Omental fat pad (tissue), 4 donors: Measurements from ENCODE around the gene NIBAN1. TPM values are rescaled to one million over a fixed set of nuclear protein-coding genes. Genes with fewer than 3 reads are reported as not detected.

Source experiments
- ATAC-seq: fragments of 150-250 bp; one replicate; pipeline ENCODE4 v1.9.1; 2016; ENCODE audit warnings: mild to moderate bottlenecking, moderate library complexity; ENCODE audit not compliant: low FRiP score
- DNase-seq: peaks from one replicate; pipeline ENCODE4 v3.0.0-alpha.2; 2019; ENCODE audit warnings: low spot score
- CTCF ChIP-seq, 3 donors: fragments of 450-650 bp; IDR thresholded peaks; one replicate each; pipeline ENCODE4 v1.5.1; 2016 to 2017; ENCODE audit warnings: antibody characterized with exemption in 3 of 3, mild to moderate bottlenecking in 3 of 3, moderate library complexity in 2 of 3
- total RNA-seq, 4 donors: library from RNA; depleted of rRNA; stranded (reverse); fragments of >200 nt; gene quantifications; one replicate each; pipeline ENCODE4 v1.1.0, GENCODE V29; 2016

The NIBAN1 gene
- total RNA-seq, 4 donors from 2014 or later = 10.7 to 34.7 (median 15.8) TPM

- no peak for ATAC-seq
- DNase-seq = no peak
- TF ChIP-seq CTCF (IDR thresholded peaks at IDR 0.05) = no peak
These were observed 32.6 kb downstream of the NIBAN1 start for GRCh38 chr1:184941735-184942134.

GRCh38 chr1:184941410-184941733, 32.9 kb downstream of the NIBAN1 start:
- no peak for TF ChIP-seq CTCF (IDR thresholded peaks at IDR 0.05)
- DNase-seq (no peak), ATAC-seq (no peak)

GRCh38 chr1:184940694-184941409, 33.5 kb downstream of the NIBAN1 start:
- DNase-seq (no peak), ATAC-seq (no peak)

GRCh38 chr1:184940226-184940625, 34.1 kb downstream of the NIBAN1 start:
- DNase-seq = no peak
- no peak for ATAC-seq
- no peak for TF ChIP-seq CTCF (IDR thresholded peaks at IDR 0.05)

More at GRCh38 chr1:184940694-184941409, 33.5 kb downstream of the NIBAN1 start:
- no peak for TF ChIP-seq CTCF (IDR thresholded peaks at IDR 0.05)

- TF ChIP-seq CTCF (IDR thresholded peaks at IDR 0.05) = no peak
- ATAC-seq = no peak
These were observed 36.6 kb downstream of the NIBAN1 start for GRCh38 chr1:184937729-184938128.

GRCh38 chr1:184935920-184936798, 38.1 kb downstream of the NIBAN1 start:
- ATAC-seq (no peak), DNase-seq (no peak)
- no peak for TF ChIP-seq CTCF (IDR thresholded peaks at IDR 0.05)

More at GRCh38 chr1:184937729-184938128, 36.6 kb downstream of the NIBAN1 start:
- DNase-seq = no peak
